Fibroblast of upper back skin (primary cell): ENCODE results near the gene TNK2.
"Not testable (repeated sequence)": the region's sequence is repeated elsewhere in the genome, so short reads cannot be mapped to it uniquely, and the experiment has no call there.

Experiments
- DNase-seq: peaks from one replicate; pipeline ENCODE4 v3.0.0-alpha.2; 2013

TNK2 gene

DNA sequence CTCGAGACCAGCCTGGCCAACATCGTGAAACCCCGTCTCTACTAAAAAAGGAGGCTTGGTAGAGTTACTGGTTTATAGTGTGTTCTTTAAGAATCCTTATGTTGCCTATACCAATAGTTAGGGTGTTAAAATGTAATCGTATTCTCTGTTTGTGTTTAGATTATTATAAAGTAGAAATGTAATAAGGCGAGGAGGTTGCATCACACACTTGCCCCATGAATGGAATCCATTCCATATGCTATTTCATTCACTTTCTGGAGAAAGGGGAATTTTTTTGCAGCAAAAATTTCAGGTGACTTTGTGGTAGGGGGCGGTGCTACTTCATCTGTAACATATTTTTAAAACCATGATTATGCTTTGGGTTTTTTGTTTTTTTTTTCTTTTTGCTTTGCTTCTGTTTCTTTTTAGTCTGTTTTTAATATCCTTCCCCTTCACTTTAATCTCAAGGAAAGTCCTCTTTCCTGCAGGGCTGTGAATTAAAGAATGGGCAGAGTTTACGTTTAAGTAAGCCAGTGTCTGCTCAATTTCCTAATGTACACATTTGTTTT is 63.6 kb downstream of the TNK2 start:
- DNase-seq, result no peak

DNA sequence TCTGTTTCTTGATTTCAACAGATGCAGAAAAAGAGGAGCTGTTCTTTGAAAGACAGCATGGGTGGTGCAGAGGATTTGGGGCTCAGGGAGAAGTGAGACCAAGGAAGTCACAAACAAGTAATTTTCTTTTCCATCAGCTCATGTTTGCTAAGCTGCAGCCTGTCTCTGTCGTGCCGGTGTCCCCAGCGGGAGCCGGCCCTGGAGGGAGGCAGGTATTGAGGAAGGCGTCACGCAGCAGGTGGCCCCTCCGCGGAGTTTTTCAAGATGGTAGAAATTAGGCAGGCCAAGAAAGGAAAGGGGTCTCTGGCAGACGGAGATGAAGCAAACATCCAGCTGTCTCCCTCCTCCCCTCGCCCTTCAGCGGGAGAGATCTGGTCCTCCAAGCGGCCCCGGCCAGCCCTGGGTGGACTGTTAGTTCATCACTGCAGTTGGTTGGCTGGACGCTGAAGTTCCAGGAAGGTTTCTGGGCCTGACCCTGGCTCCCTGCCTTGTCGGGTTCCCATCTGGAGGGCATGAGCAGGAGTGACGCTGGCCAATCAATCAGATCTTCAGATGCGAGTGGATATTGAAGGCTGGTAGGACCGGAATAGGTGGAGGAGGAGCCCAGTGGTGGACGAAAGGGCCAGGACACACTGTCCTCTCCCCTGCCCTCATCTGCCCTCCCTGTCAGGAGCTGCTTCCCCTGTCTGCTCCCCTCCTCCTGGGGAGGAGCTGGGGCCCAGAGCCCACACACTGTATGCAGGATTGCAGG is 68.9 kb downstream of the TNK2 start:
- DNase-seq, result no peak

DNA sequence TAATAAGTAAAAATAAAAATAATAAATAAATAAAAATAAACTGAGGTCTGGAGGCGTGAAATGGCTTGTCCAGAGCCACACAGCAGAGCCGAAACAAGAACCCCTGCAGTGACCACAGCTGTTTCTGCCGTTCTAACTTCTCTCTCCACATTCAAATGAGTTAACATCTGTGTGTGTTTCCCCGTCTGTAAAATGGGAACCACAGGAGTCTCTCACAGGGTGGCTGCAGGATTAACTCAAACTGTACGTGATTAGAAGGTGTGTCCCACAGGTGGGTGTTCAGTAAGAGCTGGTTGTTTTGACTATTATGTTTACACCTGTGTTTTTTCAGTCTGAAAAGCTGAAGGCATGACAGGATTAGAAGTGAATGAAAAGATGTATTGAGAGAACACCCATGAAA is 69.6 kb downstream of the TNK2 start:
- DNase-seq, result no peak

DNA sequence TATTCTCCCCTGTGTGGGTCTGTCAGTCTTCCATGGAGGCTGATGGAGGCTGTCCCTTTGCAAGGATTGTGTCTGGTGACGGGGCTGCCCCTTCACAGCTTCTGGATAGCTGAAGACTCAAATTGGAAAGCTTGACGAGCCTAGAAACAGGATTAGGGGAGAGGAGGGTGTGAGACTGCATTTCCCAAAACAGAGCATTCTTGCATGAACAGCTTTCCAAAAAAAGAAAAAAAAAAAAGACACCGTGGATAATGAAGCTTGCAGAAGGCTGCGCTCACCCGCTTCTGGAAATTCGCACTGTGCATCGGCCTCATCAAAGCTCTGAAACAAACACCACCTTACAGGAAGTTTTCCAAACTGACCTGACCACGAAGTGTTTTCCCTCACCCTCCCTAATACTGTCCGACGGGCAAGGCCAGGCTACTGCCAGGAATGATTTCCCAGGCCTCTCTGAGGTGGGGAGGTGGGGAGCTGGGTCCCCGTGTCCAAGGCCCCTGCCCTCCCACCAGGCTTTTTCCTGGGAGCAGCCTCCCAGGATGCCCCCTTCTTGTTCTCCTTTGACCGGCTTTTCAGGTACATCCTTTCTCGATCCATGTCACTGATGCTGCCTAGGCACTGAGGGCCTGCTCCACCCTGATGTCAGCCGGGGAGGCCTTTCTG is 71.7 kb downstream of the TNK2 start:
- DNase-seq, result no peak

DNA sequence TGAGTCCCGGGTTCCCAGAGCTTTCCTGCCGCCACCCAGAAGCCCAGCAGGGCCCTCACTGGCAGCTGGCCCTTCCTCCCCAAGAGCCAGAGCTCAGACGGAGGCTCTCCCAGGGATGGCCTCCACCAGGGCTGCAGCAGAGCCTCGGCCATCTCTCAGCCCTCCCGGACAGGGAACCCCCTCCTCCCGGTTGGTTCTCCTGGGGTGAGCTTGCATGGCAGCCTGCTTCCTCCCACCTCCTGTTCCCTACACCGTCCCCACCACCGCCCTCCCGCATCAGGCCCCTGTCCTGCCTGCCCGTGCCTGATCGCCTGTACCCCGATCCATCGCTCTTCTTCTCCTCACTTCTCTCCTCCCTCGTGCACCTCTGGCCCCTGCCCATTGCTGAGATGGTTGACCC is 72.6 kb downstream of the TNK2 start:
- no peak for DNase-seq

DNA sequence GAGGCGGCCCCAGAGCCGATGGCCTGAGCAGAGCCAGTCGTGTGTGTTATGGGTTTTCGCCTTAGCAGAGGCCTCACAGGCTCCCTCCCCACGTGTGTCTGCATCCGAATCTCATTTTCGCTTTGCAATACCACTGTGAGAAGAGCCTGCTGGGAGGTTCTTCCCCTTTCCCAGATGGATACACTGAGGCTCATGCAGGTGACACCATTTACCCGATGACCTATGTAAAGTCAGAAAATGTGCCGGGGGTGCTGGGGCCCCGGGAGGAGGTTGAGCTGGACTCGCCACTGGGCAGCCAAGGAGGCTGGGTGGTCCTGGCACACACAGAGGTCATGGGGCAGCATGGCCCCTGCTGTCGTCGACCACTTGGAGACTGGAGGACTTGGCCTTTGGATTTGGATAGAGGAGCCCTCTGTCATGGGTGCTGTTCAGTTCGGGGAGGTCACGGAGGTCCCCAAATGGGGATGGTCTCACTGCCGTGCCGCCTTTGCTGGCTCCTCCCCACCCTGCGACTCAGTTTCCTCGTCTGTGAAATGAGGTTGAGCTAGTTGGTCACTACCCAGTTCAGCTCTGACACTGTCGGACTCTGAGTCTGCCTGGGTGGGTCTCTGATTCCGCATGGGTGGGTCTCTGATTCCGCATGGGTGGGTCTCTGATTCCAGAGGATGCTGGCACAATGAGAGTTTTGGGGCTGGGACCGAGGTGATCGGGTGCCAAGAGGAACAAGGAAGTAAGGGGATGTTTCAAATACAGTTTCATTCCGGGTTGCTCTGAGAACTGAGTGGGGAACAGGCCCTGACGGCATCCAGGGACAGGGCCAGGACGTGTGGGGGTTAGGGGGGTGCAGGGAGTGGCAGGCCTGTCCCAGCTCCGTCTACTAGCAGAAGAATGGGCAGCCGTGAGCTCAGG is 73.4 kb downstream of the TNK2 start:
- no peak for DNase-seq

DNA sequence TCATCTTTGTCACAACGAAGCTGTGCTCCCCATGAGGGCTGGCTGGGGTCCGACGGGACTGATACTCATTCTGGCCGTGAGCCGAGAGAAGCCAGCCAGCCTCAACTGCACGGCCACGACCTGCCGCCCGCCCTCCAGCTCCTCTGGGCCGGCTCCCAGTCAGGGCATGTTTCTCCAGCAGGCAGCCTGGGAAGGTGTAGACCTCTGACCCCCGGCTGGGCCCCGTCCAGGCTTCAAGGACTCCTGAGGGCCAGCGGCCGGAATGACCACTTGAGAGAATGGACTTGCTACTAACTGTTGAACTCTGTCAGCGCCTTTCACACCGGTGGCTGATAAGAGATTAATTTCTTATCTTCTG is 78.5 kb downstream of the TNK2 start:
- no peak for DNase-seq

DNA sequence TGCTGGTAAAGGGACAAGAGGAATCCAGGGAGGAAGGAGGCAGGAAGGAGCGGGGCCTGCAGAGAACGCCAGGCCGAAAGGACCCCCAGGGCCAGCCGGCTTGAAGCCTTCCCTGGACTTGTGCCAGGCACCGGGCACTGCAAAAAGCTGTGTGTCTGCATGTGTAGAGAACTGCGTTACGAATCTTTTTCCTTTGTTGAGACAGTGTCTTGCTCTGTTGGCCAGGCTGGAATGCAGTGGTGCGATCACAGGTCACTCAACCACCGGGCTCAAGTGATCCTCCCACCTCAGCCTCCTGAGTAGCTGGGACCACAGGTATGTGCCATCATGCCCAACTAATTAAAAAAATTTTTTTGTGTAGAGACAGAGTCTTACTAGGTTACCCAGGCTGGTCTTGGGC is 79.6 kb downstream of the TNK2 start:
- DNase-seq, result no peak

DNA sequence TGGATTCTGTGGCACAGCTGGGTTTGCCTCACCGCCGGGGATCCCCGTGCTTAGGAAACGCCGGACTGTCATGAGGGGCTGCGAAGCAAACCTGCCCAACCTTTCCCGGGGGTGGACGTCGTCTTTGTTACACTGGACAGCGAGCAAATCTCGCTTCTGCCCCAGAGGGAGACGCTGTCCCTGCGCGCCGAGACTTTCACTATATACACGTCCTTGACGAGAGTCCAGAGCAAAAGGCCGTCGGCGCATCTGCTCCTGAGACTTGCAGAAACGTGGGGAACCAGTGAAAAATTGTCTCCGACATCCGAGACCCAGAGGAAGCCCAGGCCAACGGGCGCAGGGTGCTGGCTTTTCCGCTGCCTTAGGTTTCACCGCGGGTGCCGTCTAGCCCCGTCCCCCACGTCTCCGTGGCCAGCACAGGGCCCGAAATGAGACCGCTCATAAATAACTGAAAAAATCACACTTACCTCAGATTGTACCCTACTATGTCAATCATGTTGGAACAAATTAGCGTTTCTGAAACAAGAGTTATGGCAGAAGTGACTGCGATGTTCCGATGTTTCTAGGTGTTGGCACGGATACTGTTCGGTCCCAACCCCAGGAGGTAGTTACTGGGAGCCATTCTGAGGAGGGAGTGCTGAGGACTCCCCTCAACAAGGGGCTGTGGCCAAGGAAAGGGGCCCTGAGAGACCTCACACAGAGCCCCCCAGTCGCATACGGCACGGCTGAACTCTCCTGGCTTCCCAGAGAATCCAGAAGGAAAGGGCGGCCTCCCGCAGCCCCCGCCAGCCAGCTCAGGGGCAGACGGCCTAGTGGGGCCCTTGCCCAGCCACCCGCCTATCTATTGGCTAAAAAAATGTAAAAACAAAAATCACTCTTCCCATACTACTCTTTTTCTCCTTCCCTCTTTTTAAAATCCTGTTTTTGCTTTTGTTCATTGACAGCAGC is 82.2 kb downstream of the TNK2 start:
- no peak for DNase-seq

DNA sequence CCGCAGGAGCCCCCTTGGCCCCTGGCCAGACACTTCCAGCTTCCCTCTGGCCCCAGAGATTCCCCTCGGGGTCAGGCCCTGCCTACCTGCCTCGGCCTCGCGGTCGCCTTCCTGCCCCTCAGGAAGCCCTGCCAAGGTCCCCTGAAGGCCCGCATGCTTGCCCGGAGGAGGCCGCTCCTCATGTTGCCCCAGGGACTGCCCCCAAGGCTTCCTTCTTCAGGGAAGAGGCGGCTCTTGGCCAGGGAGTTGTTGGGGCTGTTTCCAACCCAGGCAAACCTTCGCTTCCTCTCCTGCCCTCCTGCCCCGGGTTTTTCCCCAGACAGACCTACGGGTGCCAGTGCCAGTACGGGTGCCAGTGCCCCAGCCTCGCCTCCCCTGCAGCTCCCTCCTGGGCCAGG is 83.2 kb downstream of the TNK2 start:
- no peak for DNase-seq

DNA sequence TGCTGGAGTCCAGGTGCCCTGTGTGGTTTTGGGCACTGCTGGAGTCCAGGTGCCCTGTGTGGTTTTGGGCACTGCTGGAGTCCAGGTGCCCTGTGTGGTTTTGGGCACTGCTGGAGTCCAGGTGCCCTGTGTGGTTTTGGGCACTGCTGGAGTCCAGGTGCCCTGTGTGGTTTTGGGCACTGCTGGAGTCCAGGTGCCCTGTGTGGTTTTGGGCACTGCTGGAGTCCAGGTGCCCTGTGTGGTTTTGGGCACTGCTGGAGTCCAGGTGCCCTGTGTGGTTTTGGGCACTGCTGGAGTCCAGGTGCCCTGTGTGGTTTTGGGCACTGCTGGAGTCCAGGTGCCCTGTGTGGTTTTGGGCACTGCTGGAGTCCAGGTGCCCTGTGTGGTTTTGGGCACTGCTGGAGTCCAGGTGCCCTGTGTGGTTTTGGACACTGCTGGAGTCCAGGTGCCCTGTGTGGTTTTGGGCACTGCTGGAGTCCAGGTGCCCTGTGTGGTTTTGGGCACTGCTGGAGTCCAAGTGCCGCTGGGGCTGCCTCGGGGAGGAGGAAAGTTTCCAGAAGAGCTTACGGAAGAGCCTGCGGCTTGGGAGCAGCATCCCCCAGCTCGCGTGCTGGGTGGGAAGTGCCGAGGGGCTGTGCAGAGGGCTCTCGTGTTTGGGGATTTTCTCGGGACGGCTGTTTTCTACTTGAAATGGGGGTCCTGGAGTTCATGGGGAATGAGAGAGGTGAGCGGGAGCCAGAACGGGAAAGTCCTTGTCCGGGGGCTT is 83.7 kb downstream of the TNK2 start:
- DNase-seq, result not testable (repeated sequence)

DNA sequence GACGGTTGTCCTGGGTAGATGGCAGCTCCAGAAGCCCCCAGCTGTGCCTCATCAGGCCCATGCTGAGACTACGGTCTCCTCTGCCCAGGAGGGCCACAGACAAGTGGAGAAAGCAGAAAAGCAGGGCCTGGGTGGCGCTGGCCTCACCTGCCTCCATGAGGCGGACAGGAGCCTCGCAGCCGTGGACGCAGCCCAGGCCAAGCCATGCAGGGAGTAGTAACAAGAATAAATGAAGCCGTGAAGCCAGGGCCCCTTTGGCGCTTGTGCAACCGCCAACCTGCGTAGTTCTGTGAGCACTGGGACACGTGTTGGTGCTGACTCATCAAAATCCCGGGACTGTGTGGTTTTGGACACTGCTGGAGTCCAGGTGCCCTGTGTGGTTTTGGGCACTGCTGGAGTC is 84.4 kb downstream of the TNK2 start:
- no peak for DNase-seq

DNA sequence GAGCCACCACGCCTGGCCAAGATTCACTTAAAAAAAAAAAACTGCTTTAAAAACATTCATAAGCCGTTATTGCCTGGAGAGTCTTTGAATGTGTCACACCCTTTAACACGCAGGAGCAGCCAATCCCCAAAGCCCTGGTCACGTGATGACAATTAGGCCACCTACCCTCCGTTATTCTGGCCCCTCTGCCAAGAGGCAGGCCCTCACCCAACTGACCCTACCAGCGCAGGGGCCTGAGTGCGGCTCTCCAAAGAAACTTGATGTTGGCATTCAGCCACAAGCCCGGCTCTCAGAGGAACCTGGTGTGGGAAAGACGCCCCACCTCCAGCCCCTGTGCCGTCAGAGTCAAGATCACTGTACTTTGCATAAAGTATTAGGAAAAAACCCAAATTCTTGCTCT is 85.1 kb downstream of the TNK2 start:
- no peak for DNase-seq

DNA sequence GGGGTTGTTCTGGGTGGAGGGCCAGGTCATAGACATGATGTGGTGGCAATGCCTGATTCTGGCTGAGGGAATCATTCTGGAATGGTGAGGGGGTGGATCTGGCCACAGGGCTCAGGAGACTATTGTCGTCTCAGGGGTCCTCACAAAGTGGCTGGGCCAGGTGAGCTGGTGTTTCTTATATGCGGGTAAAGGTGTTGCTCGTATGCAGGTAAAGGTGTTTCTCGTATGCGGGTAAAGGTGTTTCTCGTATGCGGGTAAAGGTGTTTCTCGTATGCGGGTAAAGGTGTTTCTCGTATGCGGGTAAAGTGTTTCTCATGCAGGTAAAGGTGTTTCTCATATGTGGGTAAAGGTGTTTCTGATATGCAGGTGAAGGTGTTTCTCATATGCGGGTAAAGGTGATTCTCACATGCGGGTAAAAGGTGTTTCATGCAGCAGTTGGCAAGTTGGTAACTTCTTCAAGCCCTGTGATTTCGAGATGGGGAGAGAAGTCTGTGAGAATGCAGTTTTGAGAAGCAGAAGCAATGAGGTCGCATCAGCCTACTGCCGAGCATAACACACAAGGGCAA is 86.1 kb downstream of the TNK2 start:
- no peak for DNase-seq

DNA sequence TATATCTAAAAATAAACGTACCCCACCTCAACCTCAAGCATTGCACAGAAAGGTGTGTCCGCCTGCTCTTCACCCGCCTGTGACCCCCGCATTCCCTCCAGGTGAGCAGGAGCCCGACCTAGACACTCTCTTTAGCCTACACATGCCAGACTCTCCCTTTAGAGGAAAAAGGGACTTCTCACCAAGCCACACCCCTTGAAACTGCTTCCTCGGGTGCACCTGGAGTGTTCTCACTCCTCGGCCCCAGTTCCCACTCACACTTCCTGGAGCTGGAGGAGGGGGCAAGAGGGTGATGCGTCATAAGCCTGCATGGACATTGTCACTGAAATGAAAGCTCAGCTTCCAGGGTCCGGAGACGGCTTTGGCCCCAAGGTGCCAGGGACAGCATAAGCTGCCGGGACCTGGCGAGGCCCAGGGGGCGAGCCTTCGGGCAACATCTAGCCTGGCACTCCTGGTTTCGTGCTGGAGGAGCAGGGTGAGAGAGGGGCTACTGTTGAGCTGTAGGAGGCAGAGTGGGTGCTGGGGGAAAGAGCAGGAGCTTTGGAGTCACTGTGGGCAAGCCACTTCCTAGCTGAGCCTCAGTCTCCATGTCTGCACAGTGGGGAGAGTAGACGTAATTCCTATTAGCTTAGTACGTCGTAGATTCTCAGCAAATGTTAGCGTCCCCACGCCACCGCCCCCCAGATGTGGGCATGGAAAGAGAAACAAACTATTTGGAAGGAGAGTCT is 86.8 kb downstream of the TNK2 start:
- DNase-seq, result no peak

DNA sequence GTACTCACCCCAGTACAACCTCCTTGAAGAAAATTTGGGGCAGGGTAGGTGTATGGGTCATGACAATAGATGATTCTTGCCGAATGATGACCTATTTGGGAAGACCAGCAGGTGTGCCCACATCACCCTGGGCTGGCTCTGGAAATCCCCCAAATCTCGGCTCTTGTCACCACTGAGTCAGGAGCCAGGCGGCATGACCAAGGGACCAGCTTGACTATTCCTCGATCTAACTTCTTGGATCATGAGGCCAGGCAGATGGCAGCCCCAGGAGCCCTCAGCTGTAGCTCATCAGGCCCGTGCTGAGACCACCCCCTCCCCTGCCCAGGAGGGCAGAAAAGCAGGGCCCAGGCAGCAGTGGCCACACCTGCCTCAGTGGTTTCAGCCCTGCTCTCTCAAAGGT is 87.5 kb downstream of the TNK2 start:
- no peak for DNase-seq

DNA sequence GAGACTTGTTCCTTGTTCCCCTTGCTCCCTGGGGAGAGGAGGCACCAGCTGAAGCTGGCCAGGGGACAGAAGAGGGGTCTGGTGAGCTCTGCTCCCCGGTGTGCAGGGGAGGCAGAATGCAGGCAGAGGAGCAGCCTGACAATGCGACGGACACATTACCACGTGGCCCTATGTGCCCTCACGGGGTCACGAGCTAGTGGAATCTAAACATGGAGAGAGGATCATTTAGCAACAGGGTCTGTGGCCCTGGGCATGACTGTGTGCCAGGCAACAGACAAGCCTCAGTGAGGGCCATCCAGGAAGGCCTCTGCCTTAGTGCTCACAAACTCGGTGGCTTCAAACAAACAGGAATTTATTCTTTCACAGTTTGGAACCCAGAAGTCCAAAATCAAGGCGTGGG is 88.2 kb downstream of the TNK2 start:
- DNase-seq, result no peak

DNA sequence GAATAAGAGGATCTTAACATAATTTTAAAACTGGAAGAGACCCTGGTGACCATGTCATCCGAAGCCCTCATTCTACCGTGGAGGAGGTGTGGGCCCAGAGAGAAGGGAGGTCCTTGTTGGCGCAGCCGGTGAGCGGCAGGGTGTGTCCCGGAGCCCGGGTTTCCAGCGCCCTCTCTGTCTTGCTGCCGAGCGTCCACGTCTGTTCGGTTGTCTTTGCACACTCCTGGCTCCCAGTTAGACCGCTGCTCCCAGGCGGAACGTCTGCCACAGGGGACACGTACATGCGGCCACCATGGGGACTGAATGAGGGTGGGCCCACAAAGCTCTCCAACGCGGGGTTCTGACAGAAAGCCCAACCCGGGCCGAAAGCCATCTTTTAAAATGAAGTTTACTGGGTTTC is 90.0 kb downstream of the TNK2 start:
- no peak for DNase-seq

DNA sequence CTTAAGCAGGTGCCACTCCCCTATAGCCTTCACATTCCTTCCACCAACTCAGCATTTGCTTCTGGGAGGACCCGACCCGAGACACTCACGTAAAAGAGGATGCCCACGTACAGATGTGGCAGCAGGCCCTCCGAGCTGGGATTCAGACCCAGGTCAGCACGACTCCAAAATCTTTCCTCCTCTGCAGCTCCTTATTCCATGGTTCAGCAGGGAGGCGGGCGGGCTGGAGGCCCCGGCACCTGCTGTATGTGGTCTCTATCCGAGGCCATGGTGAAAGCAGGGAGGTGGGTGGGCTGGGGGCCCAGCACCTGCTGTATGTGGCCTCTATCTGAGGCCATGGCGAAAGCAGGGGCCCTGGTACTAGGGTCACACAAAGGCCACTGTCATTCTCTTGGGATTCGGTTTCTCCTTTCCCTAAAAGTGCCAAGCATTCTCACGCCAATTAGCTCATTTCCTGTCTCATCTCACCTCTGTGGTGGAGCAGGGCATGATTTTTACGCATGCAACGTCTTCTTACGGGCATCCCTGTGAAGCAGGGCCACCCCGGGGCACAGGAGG is 90.7 kb downstream of the TNK2 start:
- no peak for DNase-seq

DNA sequence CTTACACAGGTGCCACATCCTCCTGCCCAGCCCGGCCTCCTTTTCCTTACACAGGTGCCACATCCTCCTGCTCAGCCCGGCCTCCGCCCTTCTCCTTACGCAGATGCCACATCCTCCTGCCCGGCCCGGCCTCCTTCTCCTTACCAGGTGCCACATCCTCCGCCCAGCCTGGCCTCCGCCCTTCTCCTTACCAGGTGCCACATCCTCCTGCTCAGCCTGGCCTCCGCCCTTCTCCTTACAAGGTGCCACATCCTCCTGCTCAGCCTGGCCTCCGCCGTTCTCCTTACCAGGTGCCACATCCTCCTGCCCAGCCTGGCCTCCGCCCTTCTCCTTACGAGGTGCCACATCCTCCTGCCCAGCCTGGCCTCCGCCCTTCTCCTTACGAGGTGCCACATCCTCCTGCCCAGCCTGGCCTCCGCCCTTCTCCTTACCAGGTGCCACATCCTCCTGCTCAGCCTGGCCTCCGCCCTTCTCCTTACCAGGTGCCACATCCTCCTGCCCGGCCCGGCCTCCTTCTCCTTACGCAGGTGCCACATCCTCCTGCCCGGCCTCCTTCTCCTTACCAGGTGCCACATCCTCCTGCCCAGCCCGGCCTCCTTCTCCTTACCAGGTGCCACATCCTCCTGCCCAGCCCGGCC is 92.0 kb downstream of the TNK2 start:
- not testable (repeated sequence) for DNase-seq
